ENCODE results near the gene LRIG3. TPM values are rescaled to one million over a fixed set of nuclear protein-coding genes. Genes with fewer than 3 reads are reported as not detected.

Gene LRIG3
- total and polyA plus RNA-seq, 2 donors (not counting 1 experiment from before 2014, with no cell fraction given): 37.1 to 118 TPM

DNA sequence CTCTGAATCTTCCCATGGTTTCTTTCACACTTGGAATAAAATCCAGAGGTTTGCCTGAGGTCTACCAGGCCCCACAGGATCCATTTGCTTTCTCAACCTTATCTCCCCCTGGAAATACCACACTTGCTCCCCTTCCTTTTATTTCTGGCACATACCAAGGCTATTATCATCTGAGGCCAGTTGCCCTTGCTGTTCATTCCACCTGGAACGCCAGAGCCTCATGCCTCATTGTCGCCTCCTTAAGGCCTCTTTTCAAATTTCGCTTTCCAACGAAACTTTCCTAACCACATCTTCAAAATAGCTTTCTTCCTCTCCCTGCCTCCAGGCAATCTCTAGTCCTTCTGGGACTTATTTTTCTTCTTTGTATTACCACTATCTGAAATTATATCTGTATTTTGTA lies 11.2 kb upstream of the LRIG3 start:
- Histone ChIP-seq H3K27me3 (ENCODE audit: control insufficient read depth, insufficient read depth, low read length) (no peaks in the 10 kb centered on the region), H3K4me3 (replicated peaks in 1 of 4; ENCODE audit: control extremely low read depth in 1 of 4, insufficient read depth in 1 of 4, low read depth in 3 of 4, low read length in 4 of 4) (no peak overlapping the region), H4K20me1 (ENCODE audit: control insufficient read depth, extremely low read depth, insufficient read depth, low read length) (no peaks in the 10 kb centered on the region), H3K9ac (ENCODE audit: insufficient read depth, low read length) (no peak overlapping the region), H3K4me1 (ENCODE audit: control insufficient read depth, extremely low read depth, insufficient read depth, low read length) (no peaks in the 10 kb centered on the region), H3K9me3 (ENCODE audit: control insufficient read depth, insufficient read depth, low read depth, low read length) (no peaks in the 10 kb centered on the region), H3K27ac (ENCODE audit: insufficient read depth, low read length) (no peak overlapping the region), H3K4me2 (ENCODE audit: extremely low read depth, insufficient read depth, low read length) (no peak overlapping the region), H3K36me3 (ENCODE audit: control insufficient read depth, insufficient read depth, low read length) (no peaks in the 10 kb centered on the region), H3K79me2 (ENCODE audit: control insufficient read depth, insufficient read depth, low read length) (no peaks in the 10 kb centered on the region), H2AFZ (ENCODE audit: low read length) (no peak overlapping the region)
- TF ChIP-seq, protein P1, sequence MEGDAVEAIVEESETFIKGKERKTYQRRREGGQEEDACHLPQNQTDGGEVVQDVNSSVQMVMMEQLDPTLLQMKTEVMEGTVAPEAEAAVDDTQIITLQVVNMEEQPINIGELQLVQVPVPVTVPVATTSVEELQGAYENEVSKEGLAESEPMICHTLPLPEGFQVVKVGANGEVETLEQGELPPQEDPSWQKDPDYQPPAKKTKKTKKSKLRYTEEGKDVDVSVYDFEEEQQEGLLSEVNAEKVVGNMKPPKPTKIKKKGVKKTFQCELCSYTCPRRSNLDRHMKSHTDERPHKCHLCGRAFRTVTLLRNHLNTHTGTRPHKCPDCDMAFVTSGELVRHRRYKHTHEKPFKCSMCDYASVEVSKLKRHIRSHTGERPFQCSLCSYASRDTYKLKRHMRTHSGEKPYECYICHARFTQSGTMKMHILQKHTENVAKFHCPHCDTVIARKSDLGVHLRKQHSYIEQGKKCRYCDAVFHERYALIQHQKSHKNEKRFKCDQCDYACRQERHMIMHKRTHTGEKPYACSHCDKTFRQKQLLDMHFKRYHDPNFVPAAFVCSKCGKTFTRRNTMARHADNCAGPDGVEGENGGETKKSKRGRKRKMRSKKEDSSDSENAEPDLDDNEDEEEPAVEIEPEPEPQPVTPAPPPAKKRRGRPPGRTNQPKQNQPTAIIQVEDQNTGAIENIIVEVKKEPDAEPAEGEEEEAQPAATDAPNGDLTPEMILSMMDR (conservative IDR thresholded peaks at IDR 0.05 in 1 of 2, IDR thresholded peaks at IDR 0.05 in 1 of 2; ENCODE audit: low read depth in 1 of 2, low read length in 2 of 2): no peak
- no peak for TF ChIP-seq EZH2 (IDR thresholded peaks at IDR 0.05; ENCODE audit: low read length, missing control alignments)
- no peak for DNase-seq (ENCODE audit: low read depth in 2 of 2)

DNA sequence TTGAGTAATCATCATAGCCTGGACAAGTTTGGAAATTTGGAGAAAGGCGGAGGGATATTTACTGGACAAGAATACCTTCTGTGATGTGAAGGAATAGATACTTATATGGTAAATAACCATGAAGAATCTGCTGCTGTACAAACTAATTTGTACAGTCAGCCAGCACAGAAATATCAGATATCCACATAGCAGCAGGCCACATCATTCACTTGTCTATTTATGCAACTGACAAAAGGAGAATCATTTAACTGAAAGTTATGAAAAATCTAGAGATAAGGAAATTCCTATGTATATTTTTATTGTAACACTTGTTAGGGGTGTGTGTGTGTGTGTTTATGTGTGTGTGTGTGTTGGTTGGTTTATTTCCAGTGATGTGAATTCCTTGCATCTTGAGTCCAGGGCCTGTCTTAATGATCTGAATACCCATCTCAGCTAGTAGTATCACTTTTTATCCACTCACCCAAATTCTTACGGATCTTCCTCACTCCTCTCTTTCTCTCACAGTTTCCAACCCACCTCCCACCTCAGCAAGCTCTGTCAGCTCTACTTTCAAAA lies 10.5 kb upstream of the LRIG3 start:
- Histone ChIP-seq H2AFZ (ENCODE audit: low read length) (no peak overlapping the region), H3K9me3 (ENCODE audit: control insufficient read depth, insufficient read depth, low read depth, low read length) (no peaks in the 10 kb centered on the region), H3K4me1 (ENCODE audit: control insufficient read depth, extremely low read depth, insufficient read depth, low read length) (no peaks in the 10 kb centered on the region), H3K9ac (ENCODE audit: insufficient read depth, low read length) (no peak overlapping the region), H3K27ac (ENCODE audit: insufficient read depth, low read length) (no peak overlapping the region), H3K4me3 (replicated peaks in 1 of 4; ENCODE audit: control extremely low read depth in 1 of 4, insufficient read depth in 1 of 4, low read depth in 3 of 4, low read length in 4 of 4) (no peak overlapping the region), H3K79me2 (ENCODE audit: control insufficient read depth, insufficient read depth, low read length) (no peaks in the 10 kb centered on the region), H3K4me2 (ENCODE audit: extremely low read depth, insufficient read depth, low read length) (no peak overlapping the region), H3K36me3 (ENCODE audit: control insufficient read depth, insufficient read depth, low read length) (no peaks in the 10 kb centered on the region), H4K20me1 (ENCODE audit: control insufficient read depth, extremely low read depth, insufficient read depth, low read length) (no peaks in the 10 kb centered on the region), H3K27me3 (ENCODE audit: control insufficient read depth, insufficient read depth, low read length) (no peaks in the 10 kb centered on the region)
- TF ChIP-seq, protein P1 (conservative IDR thresholded peaks at IDR 0.05 in 1 of 2, IDR thresholded peaks at IDR 0.05 in 1 of 2; ENCODE audit: low read depth in 1 of 2, low read length in 2 of 2): no peak
- TF ChIP-seq EZH2 (IDR thresholded peaks at IDR 0.05; ENCODE audit: low read length, missing control alignments): no peak
- peak in 1 of 2 donors; percentile 42 for DNase-seq (ENCODE audit: low read depth in 2 of 2)

DNA sequence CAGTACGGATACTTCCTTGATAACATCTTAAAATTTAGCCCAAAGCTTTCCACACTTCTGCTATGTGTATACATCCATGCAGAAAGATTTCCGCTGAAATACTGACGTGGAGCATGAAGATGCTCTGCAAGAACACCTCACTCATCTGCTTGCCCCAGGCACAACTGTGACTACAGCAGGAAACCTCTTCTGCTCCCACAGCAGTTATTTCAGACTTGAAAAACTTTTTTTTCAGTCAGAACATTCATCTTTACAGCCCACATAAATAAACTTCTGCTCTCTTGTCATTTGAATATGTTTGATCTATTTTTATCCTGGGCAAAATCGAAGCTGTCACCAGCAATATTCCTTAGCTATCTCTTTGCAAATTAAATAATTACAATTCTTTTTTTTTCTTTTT lies 6.8 kb upstream of the LRIG3 start:
- Histone ChIP-seq H3K9ac (ENCODE audit: insufficient read depth, low read length) (no peak overlapping the region), H3K4me3 (replicated peaks in 1 of 4; ENCODE audit: control extremely low read depth in 1 of 4, insufficient read depth in 1 of 4, low read depth in 3 of 4, low read length in 4 of 4) (no peak overlapping the region), H3K79me2 (ENCODE audit: control insufficient read depth, insufficient read depth, low read length) (no peaks in the 10 kb centered on the region), H4K20me1 (ENCODE audit: control insufficient read depth, extremely low read depth, insufficient read depth, low read length) (no peaks in the 10 kb centered on the region), H3K27me3 (ENCODE audit: control insufficient read depth, insufficient read depth, low read length) (no peaks in the 10 kb centered on the region), H3K27ac (ENCODE audit: insufficient read depth, low read length) (no peak overlapping the region), H3K9me3 (ENCODE audit: control insufficient read depth, insufficient read depth, low read depth, low read length) (no peaks in the 10 kb centered on the region), H2AFZ (ENCODE audit: low read length) (no peak overlapping the region), H3K4me1 (ENCODE audit: control insufficient read depth, extremely low read depth, insufficient read depth, low read length) (no peaks in the 10 kb centered on the region), H3K4me2 (ENCODE audit: extremely low read depth, insufficient read depth, low read length) (no peak overlapping the region), H3K36me3 (ENCODE audit: control insufficient read depth, insufficient read depth, low read length) (no peaks in the 10 kb centered on the region)
- no peak for DNase-seq (ENCODE audit: low read depth in 2 of 2)
- no peak for TF ChIP-seq EZH2 (IDR thresholded peaks at IDR 0.05; ENCODE audit: low read length, missing control alignments)
